GM12878 (cell line): ENCODE measurements around the gene ZNF513. TPM values are rescaled to one million over a fixed set of nuclear protein-coding genes. Genes with fewer than 3 reads are reported as not detected.

Experiments used
- ATAC-seq: fragments of 200-7000 bp; cut with Tn5 transposase; 3 replicates; pipeline ENCODE4 v1.9.1; 2020; ENCODE audit warnings: mild to moderate bottlenecking, moderate library complexity
- BruUV-seq: library from RNA; stranded (reverse); fragments of 400-500 nt; replicated peaks from 2 replicates; lab custom pipeline; 2021; lab: Mats Ljungman, UMichigan
- CTCF ChIA-PET: fragments of 300-600 bp; sonication (Branson Sonifier 250); formaldehyde crosslinking; extraction: SDS; loops from one replicate; lab custom pipeline; 2021; ENCODE audit warnings: inconsistent platforms; lab: Yijun Ruan, JAX
- POLR2A ChIA-PET: fragments of 350-600 bp; formaldehyde crosslinking; extraction: SDS; loops from one replicate; lab custom pipeline; 2021; ENCODE audit warnings: inconsistent platforms; lab: Charles Lee
- RAD21 ChIA-PET: fragments of 300-600 bp; sonication (Branson Sonifier 250); formaldehyde crosslinking; loops from one replicate; lab custom pipeline; 2023; ENCODE audit warnings: antibody characterized with exemption; ENCODE audit not compliant: unreplicated experiment; lab: Charles Lee
- SMC1A ChIA-PET: fragments of 300-600 bp; sonication (Branson Sonifier 250); formaldehyde crosslinking; loops from one replicate; lab custom pipeline; 2023; ENCODE audit not compliant: unreplicated experiment, uncharacterized antibody; lab: Charles Lee
- DNase-seq: peaks from one replicate; pipeline ENCODE4 v3.0.0-alpha.2; 2011; ENCODE audit warnings: low read depth, low spot score
- FAIRE-seq: peaks from 3 replicates; lab custom pipeline; 2011; peaks lifted over from hg19 to GRCh38; lab: Jason Lieb, UNC
- H2AFZ ChIP-seq: 2 replicates; pipeline ENCODE4 v1.6.0; 2011; ENCODE audit warnings: low read depth, low read length, control low read depth; ENCODE audit not compliant: control insufficient read depth
- H3K27ac ChIP-seq: 2 replicates; pipeline ENCODE4 v1.5.1; 2011; ENCODE audit warnings: control low read depth; ENCODE audit not compliant: control insufficient read depth, insufficient read depth
- H3K27me3 ChIP-seq, 2 experiments: replicated peaks in 1 of 2; 2 replicates each; pipeline versions ENCODE4 v1.6.0 to v1.6.1; 2011; ENCODE audit warnings: low read length in 1 of 2; ENCODE audit not compliant: control insufficient read depth in 2 of 2, insufficient read depth in 2 of 2
- H3K36me3 ChIP-seq, 2 experiments: 2 replicates each; pipeline ENCODE4 v1.5.1; 2011; ENCODE audit warnings: low read length in 1 of 2; ENCODE audit not compliant: control insufficient read depth in 2 of 2, insufficient read depth in 2 of 2
- H3K4me1 ChIP-seq: 2 replicates; pipeline ENCODE4 v1.6.1; 2011; ENCODE audit warnings: mild to moderate bottlenecking, low read length, moderate library complexity, mixed read lengths; ENCODE audit not compliant: control insufficient read depth, insufficient read depth
- H3K4me2 ChIP-seq: 2 replicates; pipeline ENCODE4 v1.6.0; 2011; ENCODE audit warnings: control low read depth; ENCODE audit not compliant: control insufficient read depth, insufficient read depth
- H3K4me3 ChIP-seq: fragments of 200-600 bp; sonication (generic); 2 replicates; pipeline ENCODE4 v1.5.1; 2016
- H3K79me2 ChIP-seq: 2 replicates; pipeline ENCODE4 v1.6.0; 2011; ENCODE audit warnings: low read length; ENCODE audit not compliant: control insufficient read depth, insufficient read depth
- H3K9ac ChIP-seq: 2 replicates; pipeline ENCODE4 v1.8.0; 2011; ENCODE audit warnings: low read length, control low read depth, mixed read lengths; ENCODE audit not compliant: control insufficient read depth, insufficient read depth
- H3K9me3 ChIP-seq: replicated peaks from 3 replicates; pipeline ENCODE4 v1.5.1; 2011; ENCODE audit warnings: mild to moderate bottlenecking, low read length; ENCODE audit not compliant: control insufficient read depth, insufficient read depth
- H4K20me1 ChIP-seq: 2 replicates; pipeline ENCODE4 v1.6.0; 2011; ENCODE audit not compliant: control insufficient read depth, insufficient read depth
- ATF7 ChIP-seq: fragments of 450-650 bp; IDR thresholded peaks from 2 replicates; pipeline ENCODE4 v1.6.1; 2016; ENCODE audit warnings: low read depth, mild to moderate bottlenecking
- EED ChIP-seq: sonication (generic); IDR thresholded peaks from 2 replicates; pipeline ENCODE4 v1.6.1; 2016; ENCODE audit warnings: antibody characterized with exemption, low read depth
- MEF2A ChIP-seq: IDR thresholded peaks from 2 replicates; pipeline ENCODE4 v1.6.1; 2011; ENCODE audit warnings: low read depth, mild to moderate bottlenecking, low read length, moderate library complexity; ENCODE audit not compliant: insufficient read depth
- PAX8 ChIP-seq: fragments of 450-650 bp; IDR thresholded peaks from 2 replicates; pipeline ENCODE4 v1.6.1; 2017; ENCODE audit warnings: mild to moderate bottlenecking, moderate library complexity
- POU2F2 ChIP-seq: IDR thresholded peaks from 3 replicates; pipeline ENCODE4 v1.6.1; 2011; ENCODE audit warnings: low read depth, mild to moderate bottlenecking, low read length, borderline replicate concordance
- SIX5 ChIP-seq: IDR thresholded peaks from 2 replicates; pipeline ENCODE4 v1.6.1; 2011; ENCODE audit warnings: mild to moderate bottlenecking, low read depth, low read length, moderate library complexity; ENCODE audit not compliant: severe bottlenecking
- SMC3 ChIP-seq: IDR thresholded peaks from 2 replicates; pipeline ENCODE4 v1.6.1; 2011; ENCODE audit warnings: low read length, improper control_type of control experiment, borderline replicate concordance
- SREBF1 ChIP-seq: IDR thresholded peaks from 2 replicates; pipeline ENCODE4 v1.6.1; 2012; ENCODE audit warnings: mild to moderate bottlenecking, low read length
- TCF7 ChIP-seq: IDR thresholded peaks from 2 replicates; pipeline ENCODE4 v1.6.1; 2014; ENCODE audit warnings: antibody characterized with exemption, borderline replicate concordance
- ZNF24 ChIP-seq: fragments of 450-650 bp; IDR thresholded peaks from 2 replicates; pipeline ENCODE4 v1.6.1; 2017; ENCODE audit warnings: antibody characterized with exemption, mild to moderate bottlenecking
- WGBS: methylation state at CpG from one replicate; pipeline ENCODE4 v1.1.6; 2016; ENCODE audit warnings: low lambda C conversion rate; ENCODE audit not compliant: insufficient replicate concordance, insufficient coverage; ENCODE audit errors: missing lambda C conversion rate; 5-methylcytosine and 5-hydroxymethylcytosine counted together
- in situ Hi-C: fragments of 300-500 bp; cut with MboI; formaldehyde crosslinking; loops from 9 replicates; pipeline ENCODE4 v1.14.3; 2018; ENCODE audit warnings: mixed read lengths
- intact Hi-C: fragments of 100-400 bp; cut with micrococcal nuclease; formaldehyde crosslinking; loops from one replicate; pipeline ENCODE4 v1.14.2; 2022; ENCODE audit not compliant: unreplicated experiment
- polyA plus RNA-seq, 11 experiments: library from polyadenylated mRNA; depleted of rRNA in 4 of 11; unstranded in 6 of 11; stranded (reverse) in 5 of 11; fragments of >200 nt; fragmentation: Nextera tagmentation in 4 of 11; fragmentation: Illumina TruSeq in 1 of 11; extraction: Ambion mirVana in 4 of 11; extraction: Trizol in 1 of 11; gene quantifications; 1 replicate in 1 of 11; 2 replicates in 10 of 11; pipeline versions ENCODE4 v1.2.1 to v1.2.3, GENCODE V29; 2011 to 2016; ENCODE audit warnings: inconsistent platforms in 2 of 11, missing spikeins in 2 of 11, low read depth in 1 of 11
- total RNA-seq, 4 experiments: library from RNA; depleted of rRNA in 3 of 4; stranded (reverse); fragments of >200 nt in 3 of 4; fragmentation: Illumina TruSeq in 1 of 4; extraction: Trizol in 1 of 4; gene quantifications; 2 replicates each; pipeline versions ENCODE4 v1.2.1 to v1.2.3, GENCODE V29; 2013 to 2021
- TF ChIP-seq, protein P1 (sequence below): fragments of 450-650 bp; IDR thresholded peaks from 2 replicates; pipeline ENCODE4 v1.6.1; 2017; ENCODE audit warnings: mild to moderate bottlenecking, moderate library complexity
- TF ChIP-seq, protein P2 (sequence below): fragments of 450-650 bp; IDR thresholded peaks from 2 replicates; pipeline ENCODE4 v1.6.1; 2016; ENCODE audit warnings: mild to moderate bottlenecking, moderate library complexity, borderline replicate concordance
- TF ChIP-seq, protein P3 (sequence below): IDR thresholded peaks from 2 replicates; pipeline ENCODE4 v1.6.1; 2012; ENCODE audit warnings: low read length, inconsistent platforms

The ZNF513 gene
- total and polyA plus RNA-seq, 10 of the 15 experiments (the other 5 are each of a cell fraction or from before 2014, with no cell fraction given) = 0.06 to 16.4 (median 5.6) TPM

DNA sequence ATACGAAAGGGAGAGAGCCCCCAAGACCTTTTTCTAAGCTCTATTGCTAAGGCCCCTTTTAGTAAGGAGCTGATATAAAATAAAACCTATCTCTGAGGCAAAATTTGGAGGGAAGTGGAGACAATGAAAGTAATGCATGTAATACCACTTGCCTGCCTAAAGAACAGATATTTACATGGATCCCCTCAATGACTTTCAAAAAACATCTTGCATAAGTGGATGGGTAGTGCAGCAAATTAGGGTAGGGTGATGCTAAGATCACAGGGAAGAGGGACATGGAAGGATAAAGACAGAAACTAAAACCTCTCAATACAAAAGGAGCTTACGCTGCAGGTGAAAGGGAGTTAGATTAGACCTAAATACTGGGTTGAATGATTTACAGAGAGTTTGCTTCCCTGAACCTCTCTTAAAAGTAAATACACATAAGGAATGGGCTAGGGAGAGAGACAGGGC, 1.1 kb downstream of the ZNF513 start (continued):
- no peak for TF ChIP-seq ATF7
- TF ChIP-seq, all 136 proteins: peak for 3

DNA sequence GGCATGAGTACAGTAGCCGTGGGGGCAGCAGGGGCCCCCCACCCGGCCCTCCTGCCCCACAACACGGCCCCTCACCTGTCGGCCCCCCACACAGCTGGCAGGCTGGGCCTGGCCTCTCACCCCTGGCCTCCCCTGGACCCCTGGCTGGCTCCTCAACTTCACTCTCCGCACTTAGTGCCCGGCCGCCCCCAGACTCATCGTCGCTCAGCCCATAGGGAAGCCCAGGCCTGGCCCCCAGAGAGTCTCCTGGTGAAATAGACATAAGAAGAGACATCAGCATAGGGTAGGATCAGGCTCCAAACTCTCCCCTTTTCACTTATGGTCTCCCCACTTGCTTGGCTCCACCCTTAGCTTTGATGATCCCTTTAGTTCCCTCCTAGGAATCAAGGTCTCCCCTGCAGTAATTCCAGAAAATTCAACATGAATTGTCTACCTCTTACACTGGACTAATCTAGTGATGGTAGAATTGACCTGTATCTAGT, 1.7 kb downstream of the ZNF513 start:
- Histone ChIP-seq H3K4me3 (peak overlapping the region; percentile 69; the same call in 1 of the 2 replicates), H4K20me1 (no peaks in the 10 kb centered on the region; the same call in 1 of the 2 replicates), H3K27me3 (no peaks in the 10 kb centered on the region), H3K4me2 (peak overlapping the region; percentile 97), H2AFZ (no peak overlapping the region), H3K36me3 (peaks cover 38 to 45% of the 10 kb centered on the region in 2 experiments), H3K79me2 (peaks cover 15% of the 10 kb centered on the region), H3K4me1 (peaks cover 9% of the 10 kb centered on the region; the same call in 1 of the 2 replicates), H3K9me3 (no peaks in the 10 kb centered on the region), H3K27ac (no peak overlapping the region), H3K9ac (no peak overlapping the region)
- intact Hi-C loops = no loop called here
- RAD21 ChIA-PET = no interaction called here
- POLR2A ChIA-PET = interaction anchor here (0.6 to 2.8 kb wide), 6 partner anchors 7 to 319 kb away, joined by 3 to 23 read pairs (median 4); partner anchors contain the start of genes NRBP1 and PPM1G
- SMC1A ChIA-PET = interaction anchor here (1.0 to 3.1 kb wide), 5 partner anchors 7 to 328 kb away, joined by 3 to 9 read pairs (median 3); partner anchors contain the start of genes AGBL5, EIF2B4 and MPV17
- no TSS peak for BruUV-seq
- CTCF ChIA-PET = interaction anchor here (1.0 to 2.8 kb wide), 6 partner anchors 8 to 305 kb away, joined by 3 to 14 read pairs (median 4); partner anchors contain the start of gene NRBP1
- ATAC-seq = no peak
- no peak for DNase-seq
- FAIRE-seq = no peak
- in situ Hi-C loops = no loop called here
- 98% methylated on average over 8 of the region's 9 CpGs for WGBS
- TF ChIP-seq ZNF24 (no peak), SIX5 (no peak), EED (no peak), PAX8 (no peak), SMC3 (no peak), POU2F2 (no peak), MEF2A (no peak), TCF7 (no peak), SREBF1 (no peak)
- TF ChIP-seq, protein P1, sequence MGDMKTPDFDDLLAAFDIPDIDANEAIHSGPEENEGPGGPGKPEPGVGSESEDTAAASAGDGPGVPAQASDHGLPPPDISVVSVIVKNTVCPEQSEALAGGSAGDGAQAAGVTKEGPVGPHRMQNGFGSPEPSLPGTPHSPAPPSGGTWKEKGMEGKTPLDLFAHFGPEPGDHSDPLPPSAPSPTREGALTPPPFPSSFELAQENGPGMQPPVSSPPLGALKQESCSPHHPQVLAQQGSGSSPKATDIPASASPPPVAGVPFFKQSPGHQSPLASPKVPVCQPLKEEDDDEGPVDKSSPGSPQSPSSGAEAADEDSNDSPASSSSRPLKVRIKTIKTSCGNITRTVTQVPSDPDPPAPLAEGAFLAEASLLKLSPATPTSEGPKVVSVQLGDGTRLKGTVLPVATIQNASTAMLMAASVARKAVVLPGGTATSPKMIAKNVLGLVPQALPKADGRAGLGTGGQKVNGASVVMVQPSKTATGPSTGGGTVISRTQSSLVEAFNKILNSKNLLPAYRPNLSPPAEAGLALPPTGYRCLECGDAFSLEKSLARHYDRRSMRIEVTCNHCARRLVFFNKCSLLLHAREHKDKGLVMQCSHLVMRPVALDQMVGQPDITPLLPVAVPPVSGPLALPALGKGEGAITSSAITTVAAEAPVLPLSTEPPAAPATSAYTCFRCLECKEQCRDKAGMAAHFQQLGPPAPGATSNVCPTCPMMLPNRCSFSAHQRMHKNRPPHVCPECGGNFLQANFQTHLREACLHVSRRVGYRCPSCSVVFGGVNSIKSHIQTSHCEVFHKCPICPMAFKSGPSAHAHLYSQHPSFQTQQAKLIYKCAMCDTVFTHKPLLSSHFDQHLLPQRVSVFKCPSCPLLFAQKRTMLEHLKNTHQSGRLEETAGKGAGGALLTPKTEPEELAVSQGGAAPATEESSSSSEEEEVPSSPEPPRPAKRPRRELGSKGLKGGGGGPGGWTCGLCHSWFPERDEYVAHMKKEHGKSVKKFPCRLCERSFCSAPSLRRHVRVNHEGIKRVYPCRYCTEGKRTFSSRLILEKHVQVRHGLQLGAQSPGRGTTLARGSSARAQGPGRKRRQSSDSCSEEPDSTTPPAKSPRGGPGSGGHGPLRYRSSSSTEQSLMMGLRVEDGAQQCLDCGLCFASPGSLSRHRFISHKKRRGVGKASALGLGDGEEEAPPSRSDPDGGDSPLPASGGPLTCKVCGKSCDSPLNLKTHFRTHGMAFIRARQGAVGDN = no peak
- TF ChIP-seq, protein P2, sequence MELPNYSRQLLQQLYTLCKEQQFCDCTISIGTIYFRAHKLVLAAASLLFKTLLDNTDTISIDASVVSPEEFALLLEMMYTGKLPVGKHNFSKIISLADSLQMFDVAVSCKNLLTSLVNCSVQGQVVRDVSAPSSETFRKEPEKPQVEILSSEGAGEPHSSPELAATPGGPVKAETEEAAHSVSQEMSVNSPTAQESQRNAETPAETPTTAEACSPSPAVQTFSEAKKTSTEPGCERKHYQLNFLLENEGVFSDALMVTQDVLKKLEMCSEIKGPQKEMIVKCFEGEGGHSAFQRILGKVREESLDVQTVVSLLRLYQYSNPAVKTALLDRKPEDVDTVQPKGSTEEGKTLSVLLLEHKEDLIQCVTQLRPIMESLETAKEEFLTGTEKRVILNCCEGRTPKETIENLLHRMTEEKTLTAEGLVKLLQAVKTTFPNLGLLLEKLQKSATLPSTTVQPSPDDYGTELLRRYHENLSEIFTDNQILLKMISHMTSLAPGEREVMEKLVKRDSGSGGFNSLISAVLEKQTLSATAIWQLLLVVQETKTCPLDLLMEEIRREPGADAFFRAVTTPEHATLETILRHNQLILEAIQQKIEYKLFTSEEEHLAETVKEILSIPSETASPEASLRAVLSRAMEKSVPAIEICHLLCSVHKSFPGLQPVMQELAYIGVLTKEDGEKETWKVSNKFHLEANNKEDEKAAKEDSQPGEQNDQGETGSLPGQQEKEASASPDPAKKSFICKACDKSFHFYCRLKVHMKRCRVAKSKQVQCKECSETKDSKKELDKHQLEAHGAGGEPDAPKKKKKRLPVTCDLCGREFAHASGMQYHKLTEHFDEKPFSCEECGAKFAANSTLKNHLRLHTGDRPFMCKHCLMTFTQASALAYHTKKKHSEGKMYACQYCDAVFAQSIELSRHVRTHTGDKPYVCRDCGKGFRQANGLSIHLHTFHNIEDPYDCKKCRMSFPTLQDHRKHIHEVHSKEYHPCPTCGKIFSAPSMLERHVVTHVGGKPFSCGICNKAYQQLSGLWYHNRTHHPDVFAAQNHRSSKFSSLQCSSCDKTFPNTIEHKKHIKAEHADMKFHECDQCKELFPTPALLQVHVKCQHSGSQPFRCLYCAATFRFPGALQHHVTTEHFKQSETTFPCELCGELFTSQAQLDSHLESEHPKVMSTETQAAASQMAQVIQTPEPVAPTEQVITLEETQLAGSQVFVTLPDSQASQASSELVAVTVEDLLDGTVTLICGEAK = no peak
- TF ChIP-seq, protein P3, sequence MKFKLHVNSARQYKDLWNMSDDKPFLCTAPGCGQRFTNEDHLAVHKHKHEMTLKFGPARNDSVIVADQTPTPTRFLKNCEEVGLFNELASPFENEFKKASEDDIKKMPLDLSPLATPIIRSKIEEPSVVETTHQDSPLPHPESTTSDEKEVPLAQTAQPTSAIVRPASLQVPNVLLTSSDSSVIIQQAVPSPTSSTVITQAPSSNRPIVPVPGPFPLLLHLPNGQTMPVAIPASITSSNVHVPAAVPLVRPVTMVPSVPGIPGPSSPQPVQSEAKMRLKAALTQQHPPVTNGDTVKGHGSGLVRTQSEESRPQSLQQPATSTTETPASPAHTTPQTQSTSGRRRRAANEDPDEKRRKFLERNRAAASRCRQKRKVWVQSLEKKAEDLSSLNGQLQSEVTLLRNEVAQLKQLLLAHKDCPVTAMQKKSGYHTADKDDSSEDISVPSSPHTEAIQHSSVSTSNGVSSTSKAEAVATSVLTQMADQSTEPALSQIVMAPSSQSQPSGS = no peak
